NB4 (cell line): Measurements from ENCODE around the gene ADAMTS18.

Experiments used
- MYC ChIP-seq: IDR thresholded peaks from 2 replicates; pipeline ENCODE4 v1.6.1; 2011; ENCODE audit warnings: low read depth, low read length
- POLR2A ChIP-seq: IDR thresholded peaks from 2 replicates; pipeline ENCODE4 v1.6.1; 2011; ENCODE audit warnings: mild to moderate bottlenecking; ENCODE audit not compliant: insufficient read length; ENCODE audit errors: extremely low read depth
- TF ChIP-seq, protein P1 (sequence below): IDR thresholded peaks from one replicate; pipeline ENCODE4 v1.5.1; 2012; ENCODE audit warnings: low read depth, low read length
- TF ChIP-seq, protein P2 (sequence below): IDR thresholded peaks from 2 replicates; pipeline ENCODE4 v1.6.1; 2011; ENCODE audit warnings: low read depth, low read length

DNA sequence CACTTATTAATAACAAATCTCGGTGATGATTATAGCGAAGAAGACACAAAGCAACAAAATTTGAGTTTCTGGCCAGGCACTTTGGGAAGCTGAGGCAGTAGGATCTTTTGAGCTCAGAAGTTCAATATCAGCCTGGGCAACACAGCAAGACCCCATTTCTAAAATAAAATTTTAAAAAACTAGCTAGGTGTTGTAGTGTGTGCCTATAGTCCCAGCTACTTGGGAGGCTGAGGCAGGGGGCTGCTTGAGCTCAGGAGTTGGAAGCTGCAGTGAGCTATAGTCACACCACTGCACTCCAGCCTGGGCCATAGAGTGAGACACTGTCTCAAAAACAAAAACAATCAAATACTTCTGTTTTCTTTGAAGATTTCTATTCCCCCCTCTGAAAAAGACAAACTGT, 130.7 kb downstream of the ADAMTS18 start:
- TF ChIP-seq POLR2A: no peak
- TF ChIP-seq, protein P1, sequence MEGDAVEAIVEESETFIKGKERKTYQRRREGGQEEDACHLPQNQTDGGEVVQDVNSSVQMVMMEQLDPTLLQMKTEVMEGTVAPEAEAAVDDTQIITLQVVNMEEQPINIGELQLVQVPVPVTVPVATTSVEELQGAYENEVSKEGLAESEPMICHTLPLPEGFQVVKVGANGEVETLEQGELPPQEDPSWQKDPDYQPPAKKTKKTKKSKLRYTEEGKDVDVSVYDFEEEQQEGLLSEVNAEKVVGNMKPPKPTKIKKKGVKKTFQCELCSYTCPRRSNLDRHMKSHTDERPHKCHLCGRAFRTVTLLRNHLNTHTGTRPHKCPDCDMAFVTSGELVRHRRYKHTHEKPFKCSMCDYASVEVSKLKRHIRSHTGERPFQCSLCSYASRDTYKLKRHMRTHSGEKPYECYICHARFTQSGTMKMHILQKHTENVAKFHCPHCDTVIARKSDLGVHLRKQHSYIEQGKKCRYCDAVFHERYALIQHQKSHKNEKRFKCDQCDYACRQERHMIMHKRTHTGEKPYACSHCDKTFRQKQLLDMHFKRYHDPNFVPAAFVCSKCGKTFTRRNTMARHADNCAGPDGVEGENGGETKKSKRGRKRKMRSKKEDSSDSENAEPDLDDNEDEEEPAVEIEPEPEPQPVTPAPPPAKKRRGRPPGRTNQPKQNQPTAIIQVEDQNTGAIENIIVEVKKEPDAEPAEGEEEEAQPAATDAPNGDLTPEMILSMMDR: no peak
- TF ChIP-seq, protein P2, sequence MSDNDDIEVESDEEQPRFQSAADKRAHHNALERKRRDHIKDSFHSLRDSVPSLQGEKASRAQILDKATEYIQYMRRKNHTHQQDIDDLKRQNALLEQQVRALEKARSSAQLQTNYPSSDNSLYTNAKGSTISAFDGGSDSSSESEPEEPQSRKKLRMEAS: no peak
- TF ChIP-seq MYC: no peak
